HAP-1 (cell line): Measurements from ENCODE around the gene C4B.
"Not testable (repeated sequence)": the region's sequence is repeated elsewhere in the genome, so short reads cannot be mapped to it uniquely, and the experiment has no call there.

Source experiments
- DNase-seq, 2 experiments: peaks; one replicate each; pipeline ENCODE4 v3.0.0-alpha.2; 2016 to 2020; ENCODE audit warnings: low spot score in 2 of 2
- H3K27me3 ChIP-seq: fragments of 250-450 bp; sonication (Bioruptor Pico); 2 replicates; pipeline ENCODE4 v1.5.1; 2020; ENCODE audit warnings: low read depth, mild to moderate bottlenecking, moderate library complexity
- H3K36me3 ChIP-seq: fragments of 250-450 bp; sonication (Bioruptor Pico); replicated peaks from 2 replicates; pipeline ENCODE4 v1.5.1; 2020; ENCODE audit warnings: mild to moderate bottlenecking
- H3K4me1 ChIP-seq: fragments of 250-450 bp; sonication (Bioruptor Pico); 2 replicates; pipeline ENCODE4 v1.5.1; 2020; ENCODE audit warnings: mild to moderate bottlenecking
- H3K4me3 ChIP-seq: fragments of 250-450 bp; sonication (Bioruptor Pico); 2 replicates; pipeline ENCODE4 v1.5.1; 2020; ENCODE audit warnings: mild to moderate bottlenecking, moderate library complexity
- H3K9me3 ChIP-seq: fragments of 250-450 bp; sonication (Bioruptor Pico); 2 replicates; pipeline ENCODE4 v1.5.1; 2020; ENCODE audit warnings: mild to moderate bottlenecking, moderate library complexity
- in situ Hi-C: fragments of 300-500 bp; cut with MboI; formaldehyde crosslinking; loops from 3 replicates; pipeline ENCODE4 v1.14.3; 2020; ENCODE audit warnings: low sequenced_read_pairs, inconsistent platforms, mixed read lengths

Gene C4B

DNA sequence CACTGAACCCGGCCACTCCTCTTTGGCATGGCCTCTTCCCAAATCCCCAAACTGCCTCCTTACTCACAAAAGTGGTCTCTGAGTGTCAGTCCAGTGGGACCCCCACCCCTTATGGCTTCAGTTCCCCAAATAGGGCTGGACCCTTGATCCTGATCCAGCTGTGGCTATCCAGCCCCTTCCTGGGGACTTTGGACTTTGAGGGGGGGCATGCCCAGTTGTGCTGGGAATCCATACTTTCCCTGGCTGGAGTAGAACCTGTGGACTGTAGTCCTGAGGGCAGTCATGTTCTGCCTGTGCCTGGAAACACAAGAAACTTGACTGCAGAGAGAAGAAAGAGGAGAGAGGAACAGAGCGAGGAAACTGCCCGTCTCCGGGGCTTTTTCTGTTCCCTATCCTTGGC, 10.2 kb upstream of the C4B start:
- H3K4me1 ChIP-seq, H3K9me3 ChIP-seq, DNase-seq, H3K27me3 ChIP-seq, in situ Hi-C loops, H3K4me3 ChIP-seq, H3K36me3 ChIP-seq: not testable (repeated sequence)

DNA sequence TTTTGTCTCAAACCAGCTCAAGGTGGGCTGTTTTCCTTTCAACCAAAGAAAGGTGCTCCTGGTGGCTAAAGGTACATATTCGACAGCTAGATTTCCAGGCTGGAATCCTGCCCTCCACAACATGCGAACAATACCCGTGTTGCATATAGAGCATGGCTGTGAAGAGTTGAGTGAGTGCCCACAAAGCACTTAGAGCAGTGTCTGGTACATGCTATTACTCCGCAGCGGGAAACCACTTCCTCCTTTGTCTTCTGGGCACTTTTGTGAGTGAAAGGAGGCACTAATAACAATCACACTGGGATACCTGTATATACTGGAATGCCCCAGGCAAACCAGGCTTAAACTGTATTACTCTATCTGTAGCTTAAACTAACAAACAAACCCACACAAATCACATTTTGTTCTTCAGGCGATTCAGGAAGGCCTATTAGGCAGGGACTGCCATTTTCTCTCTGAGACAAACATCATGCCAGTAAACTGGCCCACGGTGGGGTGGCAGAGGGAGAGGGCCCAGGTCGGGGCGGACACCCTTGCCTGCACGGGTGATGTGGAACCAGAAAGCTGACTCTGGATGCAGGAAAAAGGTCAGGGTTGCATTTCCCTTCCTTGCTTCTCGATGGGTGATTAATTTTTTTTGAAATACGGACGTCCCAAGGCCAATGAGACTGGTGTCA, 9.6 kb upstream of the C4B start:
- H3K4me3 ChIP-seq, in situ Hi-C loops, H3K36me3 ChIP-seq, H3K4me1 ChIP-seq, H3K27me3 ChIP-seq, H3K9me3 ChIP-seq: not testable (repeated sequence)
- peak in 1 of 2 experiments; percentile 6 for DNase-seq

DNA sequence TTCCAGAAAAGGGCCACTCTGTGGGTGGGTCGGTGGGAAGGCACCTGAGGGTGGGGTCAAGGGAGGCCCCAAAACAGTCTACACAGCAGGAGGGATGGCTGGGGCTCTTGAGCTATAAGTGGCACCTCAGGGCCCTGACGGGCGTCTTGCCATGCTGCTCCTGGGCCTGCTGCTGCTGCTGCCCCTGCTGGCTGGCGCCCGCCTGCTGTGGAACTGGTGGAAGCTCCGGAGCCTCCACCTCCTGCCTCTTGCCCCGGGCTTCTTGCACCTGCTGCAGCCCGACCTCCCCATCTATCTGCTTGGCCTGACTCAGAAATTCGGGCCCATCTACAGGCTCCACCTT, 9.1 kb upstream of the C4B start:
- H3K36me3 ChIP-seq, H3K4me3 ChIP-seq, H3K9me3 ChIP-seq, in situ Hi-C loops, H3K4me1 ChIP-seq, H3K27me3 ChIP-seq: not testable (repeated sequence)
- DNase-seq, result peak in 1 of 2 experiments; percentile 6

DNA sequence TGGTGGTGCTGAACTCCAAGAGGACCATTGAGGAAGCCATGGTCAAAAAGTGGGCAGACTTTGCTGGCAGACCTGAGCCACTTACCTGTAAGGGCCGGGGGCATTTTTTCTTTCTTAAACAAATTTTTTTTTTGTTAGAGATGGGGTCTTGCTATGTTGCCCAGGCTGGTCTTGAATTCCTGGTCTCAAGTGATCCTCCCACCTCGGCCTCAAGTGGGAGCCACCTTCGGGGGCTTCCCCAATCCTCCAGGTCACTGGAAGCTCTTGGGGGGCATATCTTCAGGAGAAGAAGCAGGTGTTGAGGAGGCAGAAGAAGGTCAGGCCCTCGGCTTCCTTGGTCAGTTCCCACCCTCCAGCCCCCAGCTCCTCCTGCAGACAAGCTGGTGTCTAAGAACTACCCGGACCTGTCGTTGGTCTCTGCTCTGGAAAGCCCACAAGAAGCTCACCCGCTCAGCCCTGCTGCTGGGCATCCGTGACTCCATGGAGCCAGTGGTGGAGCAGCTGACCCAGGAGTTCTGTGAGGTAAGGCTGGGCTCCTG, 8.5 kb upstream of the C4B start:
- DNase-seq, result peak in 1 of 2 experiments; percentile 6
- H3K27me3 ChIP-seq, in situ Hi-C loops, H3K4me1 ChIP-seq, H3K4me3 ChIP-seq, H3K36me3 ChIP-seq, H3K9me3 ChIP-seq: not testable (repeated sequence)

DNA sequence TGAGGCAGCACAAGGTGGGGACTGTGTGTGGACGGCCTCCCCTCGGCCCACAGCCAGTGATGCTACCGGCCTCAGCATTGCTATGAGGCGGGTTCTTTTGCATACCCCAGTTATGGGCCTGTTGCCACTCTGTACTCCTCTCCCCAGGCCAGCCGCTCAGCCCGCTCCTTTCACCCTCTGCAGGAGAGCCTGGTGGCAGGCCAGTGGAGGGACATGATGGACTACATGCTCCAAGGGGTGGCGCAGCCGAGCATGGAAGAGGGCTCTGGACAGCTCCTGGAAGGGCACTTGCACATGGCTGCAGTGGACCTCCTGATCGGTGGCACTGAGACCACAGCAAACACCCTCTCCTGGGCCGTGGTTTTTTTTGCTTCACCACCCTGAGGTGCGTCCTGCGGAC, 7.5 kb upstream of the C4B start:
- in situ Hi-C loops, H3K4me1 ChIP-seq: not testable (repeated sequence)
- DNase-seq, result peak in 1 of 2 experiments; percentile 5

DNA sequence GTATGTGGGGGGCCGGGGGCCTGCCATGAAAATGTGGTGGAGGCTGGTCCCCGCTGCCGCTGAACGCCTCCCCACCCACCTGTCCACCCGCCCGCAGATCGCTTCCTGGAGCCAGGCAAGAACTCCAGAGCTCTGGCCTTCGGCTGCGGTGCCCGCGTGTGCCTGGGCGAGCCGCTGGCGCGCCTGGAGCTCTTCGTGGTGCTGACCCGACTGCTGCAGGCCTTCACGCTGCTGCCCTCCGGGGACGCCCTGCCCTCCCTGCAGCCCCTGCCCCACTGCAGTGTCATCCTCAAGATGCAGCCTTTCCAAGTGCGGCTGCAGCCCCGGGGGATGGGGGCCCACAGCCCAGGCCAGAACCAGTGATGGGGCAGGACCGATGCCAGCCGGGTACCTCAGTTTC, 6.6 kb upstream of the C4B start:
- H3K4me1 ChIP-seq, H3K9me3 ChIP-seq, H3K36me3 ChIP-seq, H3K27me3 ChIP-seq, H3K4me3 ChIP-seq, in situ Hi-C loops: not testable (repeated sequence)
- peak in 1 of 2 experiments; percentile 1 for DNase-seq

More for the DNA sequence above, 7.5 kb upstream of the C4B start:
- not testable (repeated sequence) for H3K4me3 ChIP-seq, H3K27me3 ChIP-seq, H3K9me3 ChIP-seq, H3K36me3 ChIP-seq

DNA sequence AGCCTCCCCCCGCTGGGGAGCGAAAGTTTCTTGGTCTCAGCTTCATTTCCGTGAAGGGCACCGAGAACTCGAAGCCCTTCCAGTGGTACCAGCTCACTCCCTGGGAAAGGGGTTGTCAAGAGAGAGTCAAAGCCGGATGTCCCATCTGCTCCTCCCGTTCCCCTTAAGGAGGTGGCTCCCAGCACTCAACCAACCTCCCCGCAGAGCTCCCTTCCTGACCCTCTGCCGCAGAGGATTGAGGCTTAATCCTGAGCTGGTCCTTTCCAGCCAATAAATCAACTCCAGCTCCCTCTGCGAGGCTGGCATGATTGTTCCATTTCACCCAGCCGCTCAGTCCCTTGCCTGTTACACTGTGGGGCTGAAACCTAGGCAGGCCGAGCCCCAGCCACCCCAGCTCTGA, 6.0 kb upstream of the C4B start:
- H3K27me3 ChIP-seq, in situ Hi-C loops, H3K36me3 ChIP-seq, H3K4me1 ChIP-seq, H3K9me3 ChIP-seq, H3K4me3 ChIP-seq: not testable (repeated sequence)
- DNase-seq, result peak in 1 of 2 experiments; percentile 7

DNA sequence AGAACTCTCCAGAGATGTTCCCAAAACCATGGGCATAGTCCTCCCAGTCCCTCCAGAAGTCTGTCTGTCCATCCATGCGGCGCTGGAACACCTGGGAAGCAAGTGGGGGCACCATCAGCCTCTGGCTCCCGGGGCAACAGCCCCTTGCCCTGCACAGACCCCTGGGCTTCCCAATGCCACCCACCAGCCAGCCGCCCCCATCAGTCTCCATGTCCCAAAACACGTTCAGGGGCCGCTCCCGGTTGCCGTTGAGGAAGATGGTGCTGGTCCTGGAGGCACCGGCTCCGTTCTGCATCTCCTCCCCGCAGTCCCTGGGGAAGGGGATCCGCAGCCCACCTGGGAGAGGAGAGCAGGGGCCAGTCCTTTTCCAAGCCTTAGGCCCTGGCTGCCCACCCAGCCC, 5.1 kb upstream of the C4B start:
- H3K4me1 ChIP-seq, H3K9me3 ChIP-seq, H3K36me3 ChIP-seq, in situ Hi-C loops, H3K4me3 ChIP-seq, H3K27me3 ChIP-seq: not testable (repeated sequence)
- DNase-seq, result peak in 1 of 2 experiments; percentile 1

DNA sequence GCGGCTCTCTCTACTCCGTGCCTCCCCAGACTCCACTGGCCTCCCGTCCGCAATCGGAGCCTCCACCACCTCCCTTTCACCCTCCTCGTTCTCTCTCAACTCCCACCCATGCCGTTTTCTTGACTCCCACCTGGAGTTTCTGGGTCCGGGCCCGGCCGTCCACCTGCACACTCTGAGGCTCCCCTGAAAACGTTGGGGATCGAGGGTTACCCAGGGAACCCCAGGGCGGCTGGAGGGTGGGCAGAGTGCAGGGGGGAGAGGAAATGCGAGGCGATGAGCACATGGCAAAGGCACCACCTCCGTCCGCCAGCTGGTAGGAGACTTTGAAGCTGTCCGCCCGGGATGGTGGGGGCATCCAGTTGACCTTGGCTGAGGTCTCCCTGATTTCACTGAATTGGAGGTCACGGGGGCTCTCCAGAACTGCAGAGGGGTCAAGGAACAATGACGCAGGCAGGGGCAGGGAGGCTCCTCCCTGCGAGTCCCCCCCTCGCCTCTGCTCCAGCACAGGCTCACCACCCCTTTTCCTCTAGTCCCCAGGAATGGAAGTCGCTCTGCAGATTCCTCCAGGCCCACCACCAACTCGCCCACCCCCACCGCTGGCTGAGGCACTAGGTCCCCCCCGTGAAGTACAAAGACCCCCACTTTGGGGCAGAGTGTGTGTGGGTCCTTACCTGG, 3.6 kb upstream of the C4B start:
- in situ Hi-C loops, H3K4me1 ChIP-seq, H3K9me3 ChIP-seq, DNase-seq, H3K4me3 ChIP-seq, H3K36me3 ChIP-seq, H3K27me3 ChIP-seq: not testable (repeated sequence)

DNA sequence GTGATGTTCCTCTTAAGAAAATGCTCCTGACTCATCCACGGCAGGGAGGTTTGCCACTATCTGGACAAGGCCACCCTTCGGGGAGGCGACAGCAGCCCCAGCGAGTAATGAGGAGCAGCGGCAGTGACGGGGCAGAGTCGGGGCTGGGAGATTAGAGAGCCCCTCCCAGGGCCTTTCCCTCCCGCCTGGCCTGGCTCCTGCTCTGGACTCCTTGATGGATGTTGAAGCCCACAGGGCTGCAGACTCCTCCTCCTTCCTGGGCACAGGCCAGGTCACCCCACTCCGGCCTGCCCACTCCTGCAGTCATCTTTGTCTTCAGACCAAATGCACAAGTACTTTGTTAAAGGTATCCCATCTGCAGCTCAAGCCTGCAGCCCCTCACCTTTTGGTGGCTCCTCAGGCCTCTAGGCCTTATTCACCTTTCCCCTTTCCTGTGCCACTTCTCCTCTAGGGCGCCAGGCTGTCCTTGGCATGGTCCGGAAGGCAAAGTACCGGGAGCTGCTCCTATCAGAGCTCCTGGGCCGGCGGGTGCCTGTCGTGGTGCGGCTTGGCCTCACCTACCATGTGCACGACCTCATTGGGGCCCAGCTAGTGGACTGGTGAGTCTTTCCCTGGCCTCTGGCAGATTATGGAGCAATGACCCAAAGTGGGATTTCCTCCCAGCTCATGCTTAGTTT, 1.5 kb upstream of the C4B start:
- not testable (repeated sequence) for H3K27me3 ChIP-seq

DNA sequence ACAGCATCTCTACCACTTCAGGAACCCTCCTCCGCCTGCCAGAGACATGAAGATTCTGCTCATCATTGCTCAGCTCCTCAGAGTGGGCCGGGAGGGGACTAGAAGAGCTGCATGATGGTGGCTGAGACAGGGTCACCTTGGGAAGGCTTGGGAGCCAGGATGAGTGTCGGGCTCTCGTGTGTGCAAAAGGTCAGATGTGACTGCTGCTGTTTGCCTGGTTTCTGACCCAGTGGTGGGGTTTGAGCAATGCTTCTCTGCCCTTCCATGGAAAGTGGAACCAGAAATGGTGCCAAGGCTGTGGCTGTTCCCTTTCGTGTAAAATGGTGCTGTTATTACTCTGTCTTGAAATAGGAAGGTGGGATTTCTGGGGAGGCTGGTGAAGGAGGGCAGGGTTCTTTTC, 857 bp upstream of the C4B start:
- H3K36me3 ChIP-seq, in situ Hi-C loops: not testable (repeated sequence)

More for the DNA sequence above, 1.5 kb upstream of the C4B start:
- H3K4me1 ChIP-seq, H3K36me3 ChIP-seq, H3K4me3 ChIP-seq, H3K9me3 ChIP-seq, in situ Hi-C loops: not testable (repeated sequence)
- DNase-seq, result peak in 1 of 2 experiments; percentile 5

DNA sequence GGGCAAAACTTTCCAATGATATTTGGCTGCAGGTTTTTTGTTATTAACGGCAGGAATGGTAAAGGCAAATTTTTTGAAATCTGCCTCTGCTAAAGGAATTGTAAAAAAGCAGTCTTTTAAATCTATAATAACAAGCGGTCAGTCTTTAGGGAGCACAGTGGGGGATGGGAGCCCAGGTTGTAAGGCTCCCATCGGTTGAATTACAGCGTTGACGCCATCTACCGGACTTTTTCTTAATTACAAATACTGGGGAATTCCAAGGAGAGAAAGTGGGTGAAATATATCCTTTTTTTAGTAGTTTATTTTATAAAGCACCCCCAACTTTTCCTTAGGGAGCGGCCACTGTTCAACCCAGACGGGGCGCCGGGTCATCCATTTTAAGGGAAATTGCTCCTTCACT, 7.5 kb downstream of the C4B start:
- H3K4me1 ChIP-seq, H3K9me3 ChIP-seq, H3K36me3 ChIP-seq, DNase-seq, H3K27me3 ChIP-seq, H3K4me3 ChIP-seq, in situ Hi-C loops: not testable (repeated sequence)

More for the DNA sequence above, 857 bp upstream of the C4B start:
- H3K27me3 ChIP-seq, DNase-seq, H3K9me3 ChIP-seq, H3K4me1 ChIP-seq, H3K4me3 ChIP-seq: not testable (repeated sequence)

DNA sequence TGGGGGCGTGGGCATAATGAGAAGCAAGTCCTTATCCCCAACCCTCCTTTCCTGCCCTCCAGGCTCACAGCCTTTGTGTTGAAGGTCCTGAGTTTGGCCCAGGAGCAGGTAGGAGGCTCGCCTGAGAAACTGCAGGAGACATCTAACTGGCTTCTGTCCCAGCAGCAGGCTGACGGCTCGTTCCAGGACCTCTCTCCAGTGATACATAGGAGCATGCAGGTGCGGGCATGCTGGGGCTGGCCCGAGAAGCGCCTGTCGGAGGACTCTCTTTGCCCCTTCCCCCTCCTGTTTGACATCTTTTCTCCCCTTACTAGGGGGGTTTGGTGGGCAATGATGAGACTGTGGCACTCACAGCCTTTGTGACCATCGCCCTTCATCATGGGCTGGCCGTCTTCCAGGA, 14.0 kb downstream of the C4B start:
- H3K27me3 ChIP-seq, H3K36me3 ChIP-seq, in situ Hi-C loops, H3K4me3 ChIP-seq, H3K9me3 ChIP-seq, DNase-seq, H3K4me1 ChIP-seq: not testable (repeated sequence)

DNA sequence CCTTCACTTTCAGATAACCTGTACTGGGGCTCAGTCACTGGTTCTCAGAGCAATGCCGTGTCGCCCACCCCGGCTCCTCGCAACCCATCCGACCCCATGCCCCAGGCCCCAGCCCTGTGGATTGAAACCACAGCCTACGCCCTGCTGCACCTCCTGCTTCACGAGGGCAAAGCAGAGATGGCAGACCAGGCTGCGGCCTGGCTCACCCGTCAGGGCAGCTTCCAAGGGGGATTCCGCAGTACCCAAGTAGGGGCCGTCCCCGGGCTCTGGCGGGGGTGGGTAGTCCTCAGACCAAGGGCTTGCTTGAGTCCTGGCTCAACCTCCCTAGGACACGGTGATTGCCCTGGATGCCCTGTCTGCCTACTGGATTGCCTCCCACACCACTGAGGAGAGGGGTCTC, 15.0 kb downstream of the C4B start:
- H3K4me1 ChIP-seq, H3K36me3 ChIP-seq, H3K27me3 ChIP-seq, H3K9me3 ChIP-seq, DNase-seq, in situ Hi-C loops, H3K4me3 ChIP-seq: not testable (repeated sequence)
